ENCODE measurements around the gene RPL29. TPM values are rescaled to one million over a fixed set of nuclear protein-coding genes. Genes with fewer than 3 reads are reported as not detected.
"Not testable (repeated sequence)": the region's sequence is repeated elsewhere in the genome, so short reads cannot be mapped to it uniquely, and the experiment has no call there.

Gene RPL29
- total and polyA plus RNA-seq, 2 of the 4 experiments (the other 2 are of a cell fraction), result 2,081 to 2,126 TPM

- H3K4me2 ChIP-seq (ENCODE audit: low read depth, low read length); dilution Hi-C loops (cut with HindIII; ENCODE audit: low sequenced_read_pairs, unreplicated experiment); H2AFZ ChIP-seq (replicated peaks; ENCODE audit: low read length, poor library complexity); H2BK15ac ChIP-seq (ENCODE audit: low read depth, low read length); H4K91ac ChIP-seq (ENCODE audit: insufficient read depth, low read depth, low read length); H3K36me3 ChIP-seq (ENCODE audit: control insufficient read depth, insufficient read depth, low read length); H2BK5ac ChIP-seq (ENCODE audit: low read depth, low read length, poor library complexity, severe bottlenecking); H3K56ac ChIP-seq (ENCODE audit: extremely low read depth, insufficient read depth, low read length); H3K18ac ChIP-seq (ENCODE audit: low read depth, low read length); in situ Hi-C loops (cut with MboI; ENCODE audit: low sequenced_read_pairs); H4K8ac ChIP-seq (ENCODE audit: low read depth in 2 of 2, low read length in 2 of 2); H3K14ac ChIP-seq (replicated peaks; ENCODE audit: low read depth, low read length); H3K4me3 ChIP-seq (ENCODE audit: insufficient read depth, low read depth, low read length); H2AK9ac ChIP-seq (replicated peaks; ENCODE audit: low read depth, low read length, poor library complexity); H3K9me3 ChIP-seq (ENCODE audit: control insufficient read depth, insufficient read depth, low read length); H3K9ac ChIP-seq (ENCODE audit: low read depth, low read length); ATAC-seq (ENCODE audit: low read depth); H4K5ac ChIP-seq (ENCODE audit: low read depth, low read length); H3K27ac ChIP-seq (ENCODE audit: insufficient read depth, low read length); BruUV-seq (replicated peaks); intact Hi-C loops (cut with micrococcal nuclease); H4K20me1 ChIP-seq (ENCODE audit: insufficient read depth, low read length); H3K27me3 ChIP-seq (ENCODE audit: control insufficient read depth, insufficient read depth, low read length); H2BK120ac ChIP-seq (ENCODE audit: low read depth, low read length); POLR2A ChIA-PET (ENCODE audit: unreplicated experiment); H3K4ac ChIP-seq (ENCODE audit: low read depth, low read length); H2BK20ac ChIP-seq (ENCODE audit: low read depth, low read length); H3K23ac ChIP-seq (ENCODE audit: low read depth, low read length); H2AK5ac ChIP-seq (ENCODE audit: low read depth, low read length); DNase-seq: not testable (repeated sequence)
- 100% methylated on average over 1 of the region's 1 CpG; no CpG with 5 or more reads in 1 of the 2 experiments for WGBS, 2 experiments (ENCODE audit: extremely low coverage in 2 of 2, insufficient read length in 1 of 2)
- Histone ChIP-seq H3K9me1 (ENCODE audit: insufficient read depth, low read length) (peaks cover 21% of the 10 kb centered on the region), H3K79me1 (ENCODE audit: low read depth in 1 of 2, low read length in 2 of 2) (peaks cover 6 to 17% of the 10 kb centered on the region in 2 experiments), H3K4me1 (ENCODE audit: control insufficient read depth, insufficient read depth, low read length) (peaks cover 25% of the 10 kb centered on the region)
- CTCF ChIA-PET, result interaction anchor here (0.7 kb wide), 1 partner anchor 42 kb away, joined by 5 read pairs; no protein-coding TSS in a partner anchor
These were observed 47.3 kb upstream of the RPL29 start for GRCh38 chr3:52043039-52043438.

Measured in IMR-90 (cell line).